ENCODE measurements around the gene ACVR2B.
"Not testable (repeated sequence)": the region's sequence is repeated elsewhere in the genome, so short reads cannot be mapped to it uniquely, and the experiment has no call there.

Gene ACVR2B
- total RNA-seq = 26.1 to 42.1 reads per million in 2 donors

DNA sequence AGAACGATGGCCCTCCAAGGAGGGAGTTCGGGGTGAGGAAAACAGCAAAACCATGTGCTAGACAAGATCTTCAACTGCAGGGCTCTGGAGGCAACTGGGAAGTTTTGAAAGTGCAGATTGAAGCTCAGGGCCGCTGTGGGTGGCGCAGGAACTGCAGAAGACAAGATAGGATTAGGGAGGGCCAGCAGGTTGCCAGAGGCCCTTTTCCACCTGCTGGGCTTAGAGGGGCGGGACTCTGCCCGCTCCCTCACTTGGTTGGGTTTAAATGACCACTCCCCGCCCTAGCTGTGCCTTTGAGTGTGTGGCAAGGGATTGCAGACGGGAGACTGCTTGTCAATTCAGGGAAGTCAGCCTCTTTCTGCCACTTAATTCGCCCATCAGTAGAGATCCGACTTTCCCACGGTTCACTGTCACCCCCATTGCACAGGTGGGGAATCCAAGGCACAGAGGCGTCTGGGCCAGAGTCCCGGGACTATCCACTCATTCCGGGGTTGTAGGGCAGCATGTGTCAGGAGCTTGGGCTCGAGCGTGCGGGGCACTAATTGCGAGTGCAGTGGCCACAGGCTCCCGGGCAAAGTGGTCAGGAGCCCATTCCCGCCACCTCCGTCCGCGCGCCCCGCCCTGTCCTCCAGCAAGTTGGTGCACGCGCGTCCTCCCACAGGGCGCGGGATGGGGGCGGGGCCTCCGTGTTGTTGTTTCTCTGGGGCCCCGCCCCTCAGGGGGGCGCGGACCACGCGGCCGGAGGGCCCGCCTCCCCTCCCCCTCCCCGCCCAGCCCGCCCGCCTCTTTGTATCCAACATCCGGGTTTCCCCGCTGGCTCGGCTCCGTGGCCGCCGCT, at the start of gene ACVR2B:
ACVR2B (plus strand) TSS at position 816 of the 838 bp plus-strand sequence. CDS start 433 bp downstream, outside the sequence.
- DNase-seq = peak; percentile 54

DNA sequence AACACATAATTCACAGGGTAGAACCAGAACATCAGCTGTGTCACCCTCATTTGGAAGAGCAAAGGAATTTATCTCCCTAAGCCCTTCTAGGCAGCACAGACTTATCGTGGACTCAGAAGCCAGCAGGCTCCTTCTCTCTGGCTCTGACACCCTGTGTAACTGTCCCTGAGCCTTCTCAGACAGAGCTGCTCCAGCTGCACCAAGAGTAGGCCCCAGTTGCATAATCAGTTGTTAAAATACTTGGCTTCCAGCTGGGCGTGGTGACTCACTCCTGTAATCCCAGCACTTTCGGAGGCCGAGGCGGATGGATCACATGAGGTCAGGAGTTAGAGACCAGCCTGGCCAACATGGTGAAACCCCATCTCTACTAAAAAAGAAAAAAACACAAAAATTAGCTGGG, 49.4 kb upstream of the ACVR2B start:
- DNase-seq = no peak

DNA sequence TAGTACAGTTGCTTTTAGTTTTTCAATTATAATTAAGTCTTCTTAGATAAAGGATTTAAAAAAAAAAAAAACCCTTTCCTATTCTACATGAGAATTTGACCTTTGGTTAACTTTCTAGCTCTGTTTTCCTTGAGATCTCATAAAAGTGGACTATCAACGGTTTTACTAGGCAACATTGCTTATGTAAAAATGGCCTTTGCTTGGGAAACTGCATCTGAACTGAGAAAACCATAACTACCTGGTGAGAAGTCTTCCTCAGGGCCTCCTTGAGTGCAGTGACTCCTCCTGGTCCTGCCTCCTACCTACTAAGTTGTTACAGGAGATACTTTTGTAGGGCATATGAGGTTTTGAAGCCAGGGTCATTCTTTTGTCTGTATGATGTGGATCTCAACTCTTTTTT, 42.1 kb upstream of the ACVR2B start:
- no peak for DNase-seq

DNA sequence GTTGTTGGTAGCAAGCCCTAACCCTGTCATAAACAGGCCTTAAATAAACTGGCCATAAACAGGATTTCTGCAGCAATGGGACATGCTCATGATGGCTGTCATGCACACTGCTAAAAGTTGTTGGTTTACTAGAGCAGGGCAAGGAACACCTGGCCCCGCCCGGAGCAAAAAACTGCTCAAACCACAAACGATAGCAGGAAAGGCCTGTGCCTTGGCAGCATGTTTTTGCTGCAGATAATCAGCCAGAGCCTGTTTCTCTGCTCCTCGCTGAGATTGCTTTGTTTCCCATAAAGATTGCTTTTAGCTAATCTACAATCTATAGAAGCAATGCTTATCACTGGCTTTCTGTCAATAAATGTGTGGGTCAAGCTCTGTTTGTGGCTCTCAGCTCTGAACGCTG, 32.9 kb upstream of the ACVR2B start:
- not testable (repeated sequence) for DNase-seq

DNA sequence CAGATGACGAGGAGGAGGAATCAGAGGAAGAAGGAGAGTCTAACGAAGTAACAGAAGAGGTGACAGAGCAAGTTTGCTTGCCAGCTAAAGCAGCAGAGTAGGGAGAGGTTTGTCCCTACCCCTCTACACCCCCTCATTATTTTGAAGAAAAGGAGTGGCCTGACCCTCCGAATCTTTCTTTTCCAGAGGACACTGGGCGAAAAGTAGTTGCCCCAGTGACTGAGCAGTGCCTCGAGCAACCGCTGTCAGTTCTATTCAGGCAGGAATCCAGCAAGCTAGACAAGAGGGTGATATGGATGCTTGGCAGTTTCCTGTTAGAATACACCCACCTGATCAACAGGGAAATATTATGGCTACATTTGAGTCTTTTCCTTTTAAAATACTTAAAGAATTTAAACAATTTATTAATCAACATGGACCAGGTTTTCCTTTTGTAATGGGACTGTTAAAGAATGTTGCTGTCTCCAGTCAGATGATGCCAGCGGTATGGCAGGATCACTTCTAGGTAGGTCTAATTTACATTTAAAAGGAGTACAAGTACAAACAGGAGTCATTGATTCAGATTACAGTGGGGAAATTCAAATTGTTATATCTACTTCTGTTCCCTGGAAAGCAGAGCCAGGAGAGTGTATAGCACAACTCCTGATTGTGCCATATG, 31.9 kb upstream of the ACVR2B start:
- no peak for DNase-seq

DNA sequence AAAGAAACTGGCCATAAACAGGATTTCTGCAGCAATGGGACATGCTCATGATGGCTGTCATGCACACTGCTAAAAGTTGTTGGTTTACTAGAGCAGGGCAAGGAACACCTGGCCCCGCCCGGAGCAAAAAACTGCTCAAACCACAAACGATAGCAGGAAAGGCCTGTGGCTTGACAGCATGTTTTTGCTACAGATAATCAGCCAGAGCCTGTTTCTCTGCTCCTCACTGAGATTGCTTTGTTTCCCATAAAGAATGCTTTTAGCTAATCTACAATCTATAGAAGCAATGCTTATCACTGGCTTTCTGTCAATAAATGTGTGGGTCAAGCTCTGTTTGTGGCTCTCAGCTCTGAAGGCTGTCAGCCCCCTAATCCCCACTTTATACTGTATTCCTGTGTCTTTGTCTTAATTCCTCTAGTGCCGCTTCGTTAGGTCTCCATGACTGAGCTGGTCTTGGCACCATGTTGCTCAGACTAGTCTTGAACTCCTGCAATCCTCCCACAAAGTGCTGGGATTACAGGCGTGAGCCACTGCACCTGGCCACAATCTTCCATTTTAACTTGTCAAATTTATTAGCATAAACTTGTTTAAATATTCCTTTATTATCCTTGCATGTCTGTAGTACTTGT, 26.8 kb upstream of the ACVR2B start:
- peak; percentile 6 for DNase-seq

DNA sequence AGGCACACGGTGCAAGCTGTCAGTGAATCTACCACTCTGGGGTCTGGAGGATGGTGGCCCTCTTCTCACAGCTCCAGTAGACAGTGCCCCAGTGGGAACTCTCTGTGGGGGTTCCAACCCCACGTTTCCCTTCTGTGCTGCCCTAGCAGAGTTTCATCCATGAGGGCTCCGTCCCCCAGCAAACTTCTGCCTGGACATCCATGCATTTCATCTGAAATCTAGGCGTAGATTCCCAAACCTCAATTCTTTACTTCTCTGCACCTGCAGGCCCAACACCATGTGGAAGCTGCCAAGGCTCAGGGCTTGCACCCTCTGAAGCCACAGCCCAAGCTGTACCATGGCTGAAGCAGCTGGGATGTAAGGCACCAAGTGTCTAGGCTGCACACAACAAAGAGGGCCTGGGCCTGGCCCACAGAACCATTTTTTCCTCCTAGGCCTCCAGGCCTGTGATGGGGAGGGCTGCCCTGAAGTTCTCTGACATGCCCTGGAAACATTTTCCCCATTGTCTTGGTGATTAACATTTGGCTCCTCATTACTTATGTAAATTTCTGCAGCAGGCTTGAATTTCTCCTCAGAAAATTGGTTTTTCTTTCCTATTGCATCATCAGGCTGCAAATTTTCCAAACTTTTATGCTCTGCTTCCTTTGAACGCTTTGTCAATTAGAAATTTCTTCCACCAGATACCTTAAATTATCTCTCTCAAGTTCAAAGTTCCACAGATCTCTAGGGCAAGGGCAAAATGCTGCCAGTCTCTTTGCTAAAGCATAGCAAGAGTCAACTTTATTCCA, 20.6 kb upstream of the ACVR2B start:
- DNase-seq = not testable (repeated sequence)

DNA sequence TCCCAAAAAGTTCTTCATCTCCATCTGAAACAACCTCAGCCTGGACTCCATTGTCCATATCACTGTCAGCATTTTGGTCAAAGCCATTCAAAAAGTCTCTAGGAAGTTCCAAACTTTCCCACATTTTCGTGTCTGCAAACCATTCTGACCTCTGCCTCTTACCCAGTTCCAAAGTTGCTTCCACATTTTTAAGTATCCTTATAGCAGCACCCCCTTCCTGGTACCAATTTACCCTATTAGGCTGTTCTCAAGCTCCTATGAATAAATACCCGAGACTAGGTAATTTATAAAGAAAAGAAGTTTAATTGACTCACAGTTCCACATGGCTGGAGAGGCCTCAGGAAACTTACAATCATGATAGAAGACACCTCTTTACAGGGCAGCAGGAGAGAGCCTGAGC, 20.0 kb upstream of the ACVR2B start:
- DNase-seq = not testable (repeated sequence)

DNA sequence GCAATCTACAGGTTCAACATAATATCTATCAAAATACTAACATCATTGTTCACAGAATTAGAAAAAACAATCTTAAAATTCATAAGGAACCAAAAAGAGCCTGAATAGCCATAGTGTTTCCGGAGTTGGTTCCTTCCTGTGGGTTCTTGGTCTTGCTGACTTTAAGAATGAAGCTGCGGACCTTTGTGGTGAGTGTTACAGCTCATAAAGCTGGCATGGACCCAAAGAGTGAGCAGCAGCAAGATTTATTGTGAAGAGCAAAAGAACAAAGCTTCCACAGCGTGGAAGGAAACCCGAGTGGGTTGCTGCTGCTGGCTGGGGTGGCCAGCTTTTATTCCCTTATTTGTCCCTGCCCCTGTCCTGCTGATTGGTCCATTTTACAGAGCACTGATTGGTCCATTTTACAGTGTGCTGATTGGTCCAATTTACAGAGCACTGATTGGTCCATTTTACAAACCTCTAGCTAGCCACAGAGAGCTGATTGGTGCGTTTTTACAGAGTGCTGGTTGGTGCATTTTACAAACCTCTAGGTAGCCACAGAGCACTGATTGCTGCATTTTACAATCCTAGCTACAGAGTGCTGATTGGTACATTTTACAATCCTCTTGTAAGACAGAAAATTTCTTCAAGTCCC, 15.1 kb upstream of the ACVR2B start:
- DNase-seq = not testable (repeated sequence)

DNA sequence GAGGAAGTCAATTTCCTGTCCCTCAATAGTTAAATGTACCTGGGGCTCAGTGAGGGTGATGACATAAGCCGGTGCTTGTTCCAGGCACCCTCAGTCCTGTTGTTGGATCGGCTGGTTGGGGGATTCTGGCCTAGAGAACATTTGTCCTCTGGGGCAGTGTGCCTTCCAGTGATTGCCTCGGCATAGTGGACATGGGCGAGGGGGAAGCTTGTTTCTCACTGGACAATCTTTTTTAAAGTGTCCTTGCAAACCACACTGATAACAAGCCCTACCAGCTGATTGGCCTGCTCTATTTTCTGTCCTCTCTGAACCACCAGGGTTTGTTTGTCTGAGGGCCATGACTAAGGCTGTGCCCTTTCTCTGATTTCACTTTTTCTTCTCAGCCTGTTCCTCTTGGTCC, 10.5 kb upstream of the ACVR2B start:
- DNase-seq = not testable (repeated sequence)

DNA sequence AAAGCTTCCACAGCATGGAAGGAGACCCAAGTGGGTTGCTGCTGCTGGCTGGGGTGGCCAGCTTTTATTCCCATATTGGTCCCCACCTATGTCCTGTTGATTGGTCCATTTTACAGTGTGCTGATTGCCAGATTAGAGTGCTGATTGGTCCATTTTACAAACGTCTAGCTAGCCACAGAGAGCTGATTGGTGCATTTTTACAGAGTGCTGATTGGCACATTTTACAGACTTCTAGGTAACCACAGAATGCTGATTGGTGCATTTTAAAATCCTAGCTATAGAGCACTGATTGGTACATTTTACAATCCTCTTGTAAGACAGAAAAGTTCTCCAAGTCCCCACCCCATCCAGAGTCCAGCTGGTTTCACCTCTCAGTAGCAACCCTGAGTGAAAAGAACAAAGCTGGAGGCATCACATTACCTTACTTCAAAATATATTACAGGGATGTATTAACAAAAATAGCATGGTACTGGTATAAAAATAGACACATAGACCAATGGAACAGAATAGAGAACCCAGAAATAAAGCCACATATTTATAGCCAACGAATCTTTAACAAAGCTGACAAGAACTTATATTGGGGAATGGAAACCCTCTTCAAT, 7.5 kb upstream of the ACVR2B start:
- DNase-seq = no peak

DNA sequence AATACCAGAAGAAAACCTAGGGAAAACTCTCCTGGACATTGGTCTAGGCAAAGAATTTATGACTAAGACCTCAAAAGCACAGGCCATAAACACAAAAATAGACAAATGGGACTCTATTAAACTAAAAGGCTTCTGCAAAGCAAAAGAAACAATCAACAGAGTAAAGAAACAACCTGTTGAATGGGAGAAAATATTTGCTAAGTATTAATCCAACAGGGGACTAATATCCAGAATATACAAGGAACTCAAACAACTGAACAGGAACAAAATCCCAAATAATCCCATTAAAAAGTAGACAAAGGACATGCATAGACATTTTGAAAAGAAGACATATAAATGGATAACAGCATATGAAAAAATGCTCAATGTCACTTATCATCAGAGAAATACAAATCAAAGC, 6.9 kb upstream of the ACVR2B start:
- no peak for DNase-seq

DNA sequence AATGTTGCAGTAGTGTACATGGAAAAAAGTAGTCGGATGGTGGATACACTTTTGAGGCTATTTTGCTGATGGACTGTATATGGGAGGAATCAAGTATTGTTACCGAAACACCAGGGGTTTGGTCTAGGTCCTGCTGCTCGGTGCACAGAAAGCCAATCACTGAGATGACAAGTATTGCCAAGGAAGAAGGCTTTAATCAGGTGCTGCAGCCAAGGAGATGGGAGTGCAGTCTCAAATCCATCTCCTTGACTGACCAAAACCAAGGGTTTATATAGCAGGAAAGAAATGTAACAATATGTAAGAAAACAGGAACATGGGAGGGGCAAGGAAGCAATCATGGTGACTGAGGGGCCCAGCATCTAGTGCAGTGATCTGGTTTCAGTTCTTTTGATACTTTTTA, 2.8 kb upstream of the ACVR2B start:
- no peak for DNase-seq

DNA sequence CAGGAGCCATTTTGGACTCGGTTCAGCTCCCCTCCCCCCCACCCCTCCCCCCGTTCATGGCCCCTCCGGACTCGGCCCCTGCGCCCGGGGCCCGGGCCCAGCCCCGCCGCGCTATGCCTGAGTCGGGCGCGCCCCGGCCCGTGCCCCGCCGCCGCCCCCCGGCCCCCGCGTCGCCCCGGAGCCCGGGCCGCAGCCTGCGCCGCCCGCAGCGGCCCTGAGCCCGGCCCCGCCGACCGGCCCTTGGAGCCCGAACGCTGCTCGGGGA, 155 bp downstream of the ACVR2B start:
- no peak for DNase-seq

DNA sequence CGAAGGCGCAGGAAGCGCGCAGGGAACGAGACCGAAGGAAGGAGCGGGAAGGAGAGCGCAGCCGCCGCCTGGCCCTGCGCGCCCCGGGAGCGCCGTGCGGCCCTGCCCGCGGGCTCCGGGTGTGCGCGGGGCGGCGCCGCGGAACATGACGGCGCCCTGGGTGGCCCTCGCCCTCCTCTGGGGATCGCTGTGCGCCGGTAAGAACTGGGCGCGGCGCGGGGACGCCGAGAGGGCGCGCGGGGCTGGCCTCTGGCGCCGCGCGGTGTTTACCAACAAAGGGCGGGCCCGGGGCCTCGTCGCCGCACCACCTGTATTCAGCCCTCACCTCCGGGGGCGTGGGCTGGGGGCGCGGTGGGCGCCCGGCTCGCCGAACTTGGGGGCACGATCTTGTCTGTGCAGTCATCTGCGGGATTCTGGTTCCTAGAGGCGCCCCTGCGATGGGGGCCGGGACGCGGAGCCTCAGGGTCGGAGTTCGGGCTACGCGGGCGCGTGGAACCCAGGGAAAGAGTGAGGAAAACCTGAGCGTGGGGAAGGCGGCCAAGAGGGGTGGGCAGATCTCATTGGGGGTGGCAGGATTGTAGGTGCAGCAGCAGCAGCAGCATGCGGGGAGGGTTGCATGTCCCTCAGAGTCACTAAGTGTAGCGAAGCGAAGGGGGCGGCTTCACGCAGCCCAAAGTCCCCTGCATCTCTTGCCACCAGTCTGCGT, 641 bp downstream of the ACVR2B start:
- DNase-seq = peak; percentile 20

DNA sequence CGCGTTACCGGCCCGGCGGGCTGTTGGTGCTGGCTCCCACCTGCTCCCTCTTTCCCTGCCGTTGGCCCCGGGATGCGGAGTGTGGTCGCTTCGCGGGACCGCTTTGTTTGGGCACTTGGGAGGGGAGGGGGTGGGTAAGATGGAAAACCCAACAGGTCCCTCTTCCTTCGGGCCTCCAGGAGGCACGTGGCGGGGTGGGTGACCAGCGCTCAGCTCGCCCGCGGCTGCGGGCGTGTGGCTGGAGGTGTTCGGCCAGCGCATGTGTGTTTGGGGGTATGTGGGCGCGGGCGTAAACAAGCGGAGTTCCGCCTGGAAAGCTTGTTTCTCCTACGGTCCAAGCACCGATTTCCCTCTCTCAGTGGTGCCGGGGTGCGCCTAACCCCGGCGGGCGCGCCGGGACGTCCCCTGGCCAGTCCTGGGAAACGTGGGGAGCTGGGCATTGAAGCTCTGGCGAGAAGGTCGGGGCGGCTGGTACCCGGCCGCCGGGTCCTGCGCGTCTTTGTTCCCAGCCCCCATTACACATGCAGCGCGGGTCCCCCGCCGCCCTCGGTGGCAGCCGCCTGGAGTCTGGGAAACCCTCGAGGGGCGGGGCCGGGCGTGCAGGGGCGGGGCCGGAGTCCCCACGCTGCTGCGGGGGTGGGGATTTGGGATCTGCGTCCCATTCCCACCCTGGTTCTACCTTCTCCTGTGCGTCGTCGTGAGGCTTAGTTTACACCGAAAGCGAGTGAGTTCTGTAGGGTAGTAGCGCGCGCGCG, 1.4 kb downstream of the ACVR2B start:
- no peak for DNase-seq

DNA sequence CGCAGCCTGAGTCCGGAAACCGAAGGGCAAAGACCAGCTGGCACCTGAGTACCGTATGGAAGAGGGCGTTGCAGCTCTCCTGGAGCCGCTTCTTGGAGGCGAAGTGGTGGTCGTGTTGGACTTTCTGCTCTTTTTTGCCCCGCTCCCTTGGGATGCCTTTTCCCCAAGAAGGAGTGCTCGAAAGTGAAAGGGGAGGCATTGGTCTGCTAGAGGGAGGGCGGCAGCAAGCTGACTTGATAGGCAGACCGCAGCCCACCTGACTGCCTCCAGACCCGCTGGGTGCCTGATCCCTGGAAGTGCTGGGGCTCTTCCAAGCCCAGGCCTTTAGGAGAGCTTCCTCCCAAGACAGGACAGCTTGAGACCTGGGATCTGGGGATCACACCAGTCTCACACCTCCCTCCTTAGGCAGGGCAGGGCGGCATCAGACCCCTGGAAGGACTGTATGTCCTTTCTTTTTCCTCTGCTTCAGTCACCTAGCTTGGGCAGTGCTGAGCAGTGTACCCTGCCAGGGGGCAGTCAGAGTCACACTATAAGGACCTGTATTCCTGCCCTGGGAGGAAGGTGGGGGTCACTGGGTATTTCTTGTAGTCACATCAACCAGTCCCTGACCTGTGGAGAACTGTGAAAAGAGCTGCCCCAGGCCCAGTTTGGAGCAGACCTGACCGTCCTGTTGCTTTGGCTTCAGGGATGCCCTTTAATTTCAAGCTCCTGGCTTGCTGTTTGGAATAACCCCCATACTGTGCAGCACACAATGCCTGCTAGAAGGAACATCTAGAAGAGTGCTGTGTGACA, 2.1 kb downstream of the ACVR2B start:
- no peak for DNase-seq

DNA sequence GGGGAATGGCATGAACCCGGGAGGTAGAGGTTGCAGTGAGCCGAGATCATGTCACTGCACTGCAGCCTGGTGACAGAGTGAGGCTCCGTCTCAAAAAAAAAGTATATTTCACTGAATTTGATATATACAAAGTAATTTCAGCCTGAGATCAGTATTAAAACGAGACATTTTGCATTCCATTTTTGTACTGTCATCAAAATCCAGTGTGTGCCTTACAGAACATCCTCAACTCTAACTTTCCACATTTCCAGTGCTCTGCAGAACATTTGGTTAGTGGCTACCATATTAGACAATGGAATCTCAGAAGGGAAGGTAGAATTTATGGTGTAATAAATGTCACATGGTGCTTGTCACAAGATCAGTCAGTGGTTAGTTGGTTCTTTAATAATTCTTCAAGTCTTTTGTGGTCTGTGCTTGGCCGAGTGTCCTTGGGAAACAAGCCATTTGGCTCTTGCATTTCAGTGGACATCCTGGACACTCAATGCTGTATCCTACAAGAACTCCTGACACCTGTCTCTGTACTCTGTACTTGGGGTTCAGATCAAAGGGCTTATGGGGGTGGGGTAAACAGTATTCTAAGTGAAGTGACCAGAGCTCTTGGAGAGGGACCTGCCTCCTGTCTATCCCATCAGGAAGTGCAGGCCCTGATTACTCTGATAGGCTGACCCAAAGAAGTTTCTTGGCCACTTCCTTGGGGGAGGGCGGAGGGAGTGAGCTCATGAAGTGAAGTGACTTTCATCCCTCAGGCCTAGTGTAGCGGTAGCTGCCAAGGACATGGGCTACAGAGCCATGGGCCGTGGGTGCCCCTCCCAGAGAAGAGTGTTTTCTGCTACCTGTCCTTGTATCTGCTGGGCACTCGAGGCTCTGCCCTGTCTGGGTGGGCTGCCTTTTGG, 3.7 kb downstream of the ACVR2B start:
- DNase-seq = no peak

All from T-helper 9 cell (primary cell).